GM18526 (cell line): Measurements from ENCODE around the gene HAX1.

Source experiments
- POLR2A ChIP-seq: IDR thresholded peaks from 3 replicates; pipeline ENCODE4 v1.6.1; 2011; ENCODE audit not compliant: insufficient read length; ENCODE audit errors: extremely low read depth

The HAX1 gene

DNA sequence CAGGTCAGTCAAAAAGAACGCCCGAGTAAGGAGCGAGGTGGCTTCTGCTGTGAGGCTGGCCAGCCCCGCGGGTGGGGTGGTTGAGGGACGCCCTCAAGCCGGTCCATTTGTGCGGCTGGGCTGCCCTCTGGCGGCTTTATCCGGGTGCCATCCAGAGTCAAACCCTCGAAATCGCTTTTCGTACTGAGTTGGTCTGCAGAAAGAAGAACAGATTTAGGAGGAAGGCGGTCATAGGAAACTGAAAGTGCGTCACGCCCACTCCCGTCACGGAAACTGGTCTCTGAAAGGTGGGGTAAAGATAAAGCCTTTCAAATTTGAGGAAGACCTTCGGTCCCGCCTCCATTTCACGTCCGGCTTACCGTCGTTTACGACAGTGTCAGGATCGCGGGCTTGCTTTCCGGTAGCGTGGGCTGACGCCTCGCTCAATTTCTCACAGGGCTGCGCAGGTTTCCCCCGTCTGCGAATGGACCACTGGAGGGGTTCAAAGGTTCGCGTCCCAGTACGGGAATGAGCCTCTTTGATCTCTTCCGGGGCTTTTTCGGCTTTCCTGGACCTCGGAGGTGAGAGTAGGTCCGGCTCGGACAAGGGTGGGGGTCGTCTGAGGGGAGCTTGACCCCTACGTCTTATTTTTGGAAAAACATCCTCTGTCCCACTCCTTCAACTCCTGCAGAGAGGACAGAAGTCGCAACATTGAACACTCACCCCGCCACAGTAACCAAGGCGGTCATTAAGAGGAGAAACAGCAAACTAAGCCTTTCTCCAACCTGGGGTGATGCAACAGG, at the start of gene HAX1:
Gene HAX1 (plus strand): TSS at position 413 of the 782 bp plus-strand sequence. CDS start 95 bp downstream, at position 508.
- peak; percentile 75 for TF ChIP-seq POLR2A

DNA sequence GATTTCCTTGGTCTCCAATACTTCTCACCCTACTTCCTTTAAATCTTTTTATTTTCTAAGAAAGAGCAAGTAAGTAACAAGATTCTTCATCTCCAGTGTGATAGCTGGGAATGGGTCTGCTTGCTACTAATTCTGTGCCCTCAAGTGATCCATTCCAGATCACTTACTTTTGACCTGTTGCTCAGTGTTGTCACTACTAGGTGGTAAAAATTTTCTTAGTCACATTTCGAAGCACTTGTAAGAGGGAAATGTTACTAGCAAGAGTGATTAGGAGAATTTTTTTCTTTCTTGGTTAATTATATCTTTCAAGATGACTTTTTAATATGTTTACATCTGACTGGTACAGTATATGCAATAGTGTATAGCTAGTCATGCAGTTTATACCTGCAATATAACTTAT, 49.5 kb upstream of the HAX1 start:
- TF ChIP-seq POLR2A = no peak

DNA sequence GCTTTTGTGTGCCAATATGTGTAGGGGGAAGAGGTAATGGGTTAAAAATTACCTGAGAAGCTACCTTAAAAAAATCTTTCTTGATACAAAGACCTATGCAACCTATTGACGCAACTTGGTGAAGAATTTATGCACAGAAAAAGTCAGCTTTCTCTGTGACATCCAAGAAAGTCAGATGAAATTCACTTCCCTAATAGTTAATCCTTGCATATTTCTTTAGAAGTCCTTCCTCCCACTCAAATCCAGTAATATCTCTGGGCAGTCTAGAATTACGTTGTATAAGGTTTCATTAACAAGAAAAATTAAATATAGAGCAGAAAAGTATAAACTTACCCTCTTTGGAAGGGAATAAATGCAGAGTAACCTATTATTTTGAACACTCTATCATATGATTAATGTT, 48.8 kb upstream of the HAX1 start:
- no peak for TF ChIP-seq POLR2A

DNA sequence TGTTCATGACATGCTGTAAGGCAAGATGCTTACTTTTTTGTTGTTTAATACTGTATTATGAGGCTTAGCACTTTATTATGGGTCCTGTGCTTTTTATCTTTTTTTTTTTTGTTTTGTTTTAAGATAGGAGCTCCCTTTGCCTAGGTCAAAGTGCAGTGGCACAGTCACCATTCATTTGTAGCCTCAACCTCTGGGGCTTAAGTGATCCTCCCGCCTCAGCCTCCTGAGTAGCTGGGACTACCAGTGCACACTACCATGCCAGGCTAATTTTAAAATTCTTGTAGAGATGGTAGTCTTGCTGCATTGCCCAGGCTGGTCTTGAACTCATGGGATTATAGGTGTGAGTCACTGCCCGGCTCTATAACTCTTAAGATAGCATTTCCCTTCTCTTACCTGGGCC, 47.1 kb upstream of the HAX1 start:
- no peak for TF ChIP-seq POLR2A

DNA sequence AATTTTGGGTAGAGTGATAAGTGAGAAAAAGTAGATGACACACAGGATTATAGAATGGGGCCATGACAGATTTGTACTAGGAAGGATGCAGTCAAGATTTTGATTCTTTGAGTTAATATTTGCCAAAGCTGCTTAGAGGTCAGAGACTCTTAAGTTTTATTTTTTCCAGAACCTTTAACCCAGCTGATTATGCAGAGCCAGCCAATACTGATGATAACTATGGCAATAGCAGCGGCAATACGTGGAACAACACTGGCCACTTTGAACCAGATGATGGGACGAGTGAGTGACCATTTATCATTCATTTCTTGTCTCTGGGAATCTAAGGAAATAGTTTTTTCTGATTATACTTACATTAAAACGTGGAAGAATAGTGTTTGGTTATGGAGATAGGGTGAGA, 35.6 kb upstream of the HAX1 start:
- no peak for TF ChIP-seq POLR2A

DNA sequence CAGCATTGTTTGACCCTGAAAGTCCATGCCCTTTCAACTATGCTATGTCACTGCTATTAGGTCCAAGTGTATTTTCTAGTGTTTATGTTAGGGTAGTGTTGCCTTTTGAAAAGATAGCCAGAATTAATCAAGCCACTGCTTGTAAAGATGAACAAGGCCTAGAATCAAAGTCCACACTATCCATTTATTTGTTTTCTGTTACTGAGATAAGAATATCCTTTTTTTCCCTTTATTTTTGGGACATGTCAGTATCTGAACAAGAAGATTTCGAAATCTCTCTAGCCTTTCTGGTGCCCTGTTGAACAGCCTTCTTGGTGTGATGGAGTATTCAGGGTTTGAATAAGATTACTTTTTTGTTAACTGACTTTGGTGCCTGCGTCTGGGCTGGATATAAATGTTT, 35.0 kb upstream of the HAX1 start:
- no peak for TF ChIP-seq POLR2A

DNA sequence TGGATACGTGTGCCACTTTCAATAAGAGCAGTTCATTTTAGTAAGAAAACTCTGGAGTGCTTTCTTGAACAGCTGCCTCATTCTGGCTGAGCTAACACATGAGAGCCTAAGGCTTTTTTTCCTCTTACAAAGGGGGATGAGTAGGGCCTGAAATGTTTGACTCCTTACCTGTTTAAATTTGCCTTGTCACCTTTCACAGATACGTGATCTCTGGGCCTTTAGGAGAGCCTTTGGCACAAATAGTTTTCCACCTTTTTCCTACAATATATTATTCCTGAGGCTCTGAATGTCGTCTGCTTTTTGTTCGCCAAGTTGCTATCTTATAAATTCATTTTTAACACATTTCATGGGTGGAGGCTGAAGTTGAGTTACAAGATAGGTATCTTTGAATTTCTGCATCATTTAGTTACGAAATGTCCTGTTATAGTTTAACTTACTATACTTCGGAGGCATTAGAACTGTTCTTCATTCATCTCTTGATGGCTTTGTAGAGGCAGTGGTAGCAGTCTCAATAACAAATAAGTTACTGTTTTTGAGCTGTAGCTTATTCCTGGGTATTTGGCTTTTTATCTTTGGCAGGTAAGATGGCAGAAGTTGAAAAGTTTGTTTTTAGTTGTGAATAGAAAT, 34.4 kb upstream of the HAX1 start:
- no peak for TF ChIP-seq POLR2A

DNA sequence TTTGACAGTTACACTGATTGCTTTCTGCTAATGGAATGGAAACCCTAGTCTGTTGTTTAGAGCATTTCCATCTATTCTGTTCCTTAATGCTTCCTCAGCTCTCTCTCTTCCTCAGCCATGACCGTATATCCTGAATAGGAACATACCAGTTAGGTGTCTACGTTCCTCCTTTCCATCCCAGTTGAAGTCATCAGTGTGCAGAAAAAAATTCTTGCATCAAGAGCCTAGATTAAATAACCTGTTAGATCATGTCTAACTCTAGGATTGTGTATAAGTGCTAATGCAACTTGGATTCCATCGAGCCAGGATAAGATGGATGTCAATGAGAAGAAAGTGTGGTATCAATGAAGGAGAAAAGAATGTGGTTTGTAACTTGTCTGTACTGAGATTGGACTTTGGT, 32.9 kb upstream of the HAX1 start:
- no peak for TF ChIP-seq POLR2A

DNA sequence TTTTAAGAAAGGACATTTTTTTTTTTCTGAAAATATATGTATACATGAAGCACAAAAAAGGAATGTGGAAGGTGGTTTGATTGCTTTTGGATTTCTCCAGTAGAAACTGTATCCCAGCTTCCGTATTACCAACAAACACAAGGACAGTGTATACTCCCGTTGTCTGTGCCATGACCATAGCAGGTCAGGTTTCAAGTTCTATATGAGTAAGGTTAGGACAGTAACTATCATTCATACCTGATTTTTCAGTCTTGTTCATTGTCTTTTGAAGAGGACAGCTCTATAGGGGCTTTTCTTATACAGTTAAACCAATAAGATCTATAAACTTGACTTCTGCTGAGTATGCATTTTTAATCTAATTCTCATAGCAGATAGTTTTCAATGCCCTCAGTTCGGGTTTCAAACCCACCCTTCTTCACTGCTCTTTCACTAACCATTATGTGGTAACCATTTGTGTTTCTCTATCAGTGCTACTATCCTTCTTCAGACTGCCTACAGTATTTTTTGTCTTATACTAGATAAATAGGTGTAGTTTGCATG, 32.1 kb upstream of the HAX1 start:
- TF ChIP-seq POLR2A = no peak

DNA sequence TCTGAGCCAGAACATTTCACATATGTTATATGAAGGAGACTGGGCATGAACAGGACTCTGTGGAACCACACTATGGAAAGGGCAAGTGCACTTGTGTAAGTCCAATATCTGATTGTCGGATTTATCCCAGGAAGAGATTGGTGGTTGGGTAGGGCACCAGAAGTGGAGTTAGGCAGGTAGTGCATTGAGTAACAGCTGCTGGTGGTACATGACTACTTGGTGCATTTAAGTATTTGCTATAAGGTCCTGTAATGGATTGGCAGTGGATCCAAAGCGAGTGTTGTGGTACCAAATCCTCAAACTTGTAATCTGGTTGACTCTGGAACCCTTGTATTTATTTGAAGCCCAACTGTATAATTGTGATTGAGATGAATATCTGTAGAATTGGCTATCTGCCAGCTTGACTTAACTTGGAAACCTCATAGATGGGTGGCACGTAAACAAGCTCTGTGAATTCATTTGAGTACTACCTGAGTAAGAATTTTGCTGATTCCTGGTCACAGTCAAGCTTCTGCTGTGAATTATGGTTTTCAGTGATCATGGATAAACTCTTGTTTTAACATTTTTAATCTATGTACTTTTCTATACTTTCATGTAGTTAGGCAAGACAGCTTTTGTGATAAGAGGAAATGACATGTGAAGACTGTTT, 30.6 kb upstream of the HAX1 start:
- TF ChIP-seq POLR2A = no peak

DNA sequence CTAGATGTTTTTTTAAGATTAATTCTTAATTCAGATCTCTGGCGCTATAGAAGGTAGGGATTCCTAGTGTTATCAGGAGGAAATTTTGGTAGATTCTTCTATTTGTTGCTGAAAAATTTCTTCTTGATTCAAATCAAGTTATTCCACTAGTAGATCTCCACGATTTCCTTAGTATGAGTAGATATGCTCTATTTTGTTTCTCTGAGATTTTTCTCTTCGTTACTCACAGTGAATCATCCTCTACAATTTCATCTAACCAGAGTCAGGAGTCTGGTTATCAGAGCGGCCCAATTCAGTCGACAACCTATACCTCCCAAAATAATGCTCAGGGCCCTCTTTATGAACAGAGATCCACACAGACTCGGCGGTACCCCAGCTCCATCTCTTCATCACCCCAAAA, 18.8 kb upstream of the HAX1 start:
- no peak for TF ChIP-seq POLR2A

DNA sequence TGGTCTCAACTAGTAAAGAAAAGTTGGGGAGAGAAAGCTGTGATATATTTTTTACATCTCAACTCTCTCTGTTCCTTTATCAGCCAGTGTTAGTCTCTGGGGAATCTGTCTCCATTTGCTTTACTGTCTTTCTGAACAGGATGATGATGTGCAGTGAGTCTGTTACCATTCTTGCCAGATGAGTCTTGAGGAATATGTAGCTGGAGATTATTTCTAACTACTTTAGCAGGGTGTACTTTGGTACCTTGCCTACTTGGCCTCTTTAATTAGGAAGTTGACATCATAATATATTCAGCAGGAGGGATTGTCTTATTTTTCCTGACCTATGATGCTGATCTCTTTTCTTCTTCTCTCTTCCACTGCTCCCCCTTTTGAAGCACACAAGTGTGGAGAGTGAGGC, 15.7 kb upstream of the HAX1 start:
- no peak for TF ChIP-seq POLR2A

DNA sequence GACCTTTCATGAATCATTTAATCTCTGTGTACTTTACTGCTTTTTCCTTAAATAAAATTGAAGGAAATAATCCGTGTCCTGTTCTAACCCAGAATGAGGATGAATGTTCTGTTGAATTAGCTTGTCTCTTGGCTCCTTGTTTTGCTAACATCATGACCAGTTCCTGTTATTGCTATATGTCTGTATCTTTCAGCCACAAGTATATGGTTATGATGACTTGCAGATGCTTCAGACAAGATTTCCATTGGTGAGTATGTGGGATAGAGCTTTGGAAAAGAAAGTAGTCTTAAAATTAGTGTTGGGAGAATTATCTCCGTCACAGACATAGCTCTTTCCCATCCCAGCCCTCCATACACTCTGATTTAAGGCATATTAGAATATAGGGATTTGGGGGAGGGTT, 13.6 kb upstream of the HAX1 start:
- no peak for TF ChIP-seq POLR2A

DNA sequence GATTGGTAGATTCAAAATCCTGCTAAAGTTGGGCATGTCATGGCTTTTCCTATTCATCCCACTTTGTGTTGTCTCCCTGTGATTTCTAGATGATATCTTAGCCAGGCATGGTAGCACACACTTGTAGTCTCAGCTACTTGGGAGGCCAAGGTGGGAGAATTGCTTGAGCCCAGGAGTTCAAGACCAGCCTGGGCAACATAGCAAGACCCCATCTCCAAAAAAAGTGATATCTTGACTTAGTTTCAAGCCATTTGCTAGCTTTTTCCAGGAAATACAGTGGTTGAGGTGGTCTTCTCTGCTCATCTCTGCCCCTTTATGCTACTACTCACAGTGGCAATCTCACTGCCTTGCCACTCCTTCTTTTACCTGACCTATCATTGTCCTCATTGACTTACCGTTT, 12.3 kb upstream of the HAX1 start:
- TF ChIP-seq POLR2A = no peak

DNA sequence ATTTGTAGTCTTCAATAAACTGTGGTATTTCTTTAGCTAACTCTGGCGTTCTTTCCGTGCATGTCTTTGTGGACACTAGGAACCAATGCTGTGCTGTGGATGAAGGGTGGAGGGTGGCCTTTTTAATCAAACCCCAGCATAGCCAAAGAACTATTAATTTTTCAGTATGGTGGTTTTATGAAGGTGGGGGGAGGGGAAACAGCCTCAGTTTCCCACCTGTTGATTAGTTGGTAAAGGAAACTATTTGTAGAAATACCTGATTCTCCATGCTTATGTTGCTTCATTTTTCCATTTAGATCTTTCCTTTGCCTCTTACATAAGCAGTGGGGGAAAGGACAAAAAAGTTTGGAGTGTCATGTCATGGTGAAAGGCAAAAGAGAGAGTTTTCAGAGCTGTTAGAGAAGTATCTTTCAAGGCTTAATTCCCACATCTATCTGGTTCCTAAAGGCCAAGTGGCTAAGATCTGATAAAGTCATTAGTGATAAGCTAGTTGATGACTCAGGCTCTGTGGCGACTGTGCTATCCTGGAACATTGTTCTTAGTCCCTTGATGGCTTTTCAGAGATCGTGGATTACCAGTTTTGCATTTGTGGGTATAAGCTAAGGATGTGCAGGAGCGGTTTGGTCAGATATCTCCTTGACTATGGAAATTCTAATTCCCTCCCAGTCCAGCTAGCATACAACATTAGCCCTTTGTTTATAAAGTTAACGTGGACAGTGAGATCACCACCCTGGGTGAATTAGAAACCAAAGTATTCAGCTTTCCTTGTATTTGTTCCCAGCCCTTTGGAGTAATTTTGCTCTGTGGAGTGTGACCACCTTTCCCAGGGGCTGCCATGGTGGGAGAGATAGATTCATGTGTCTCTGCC, 8.7 kb upstream of the HAX1 start:
- TF ChIP-seq POLR2A = no peak
